HG03457 (cell line): ENCODE results near the gene ABCG8.

ENCODE experiments used
- ATAC-seq: cut with Tn5 transposase; IDR thresholded peaks from one replicate; pipeline ENCODE4 v1.9.1; 2021; ENCODE audit warnings: moderate number of reproducible peaks; ENCODE audit not compliant: unreplicated experiment

Gene ABCG8

DNA sequence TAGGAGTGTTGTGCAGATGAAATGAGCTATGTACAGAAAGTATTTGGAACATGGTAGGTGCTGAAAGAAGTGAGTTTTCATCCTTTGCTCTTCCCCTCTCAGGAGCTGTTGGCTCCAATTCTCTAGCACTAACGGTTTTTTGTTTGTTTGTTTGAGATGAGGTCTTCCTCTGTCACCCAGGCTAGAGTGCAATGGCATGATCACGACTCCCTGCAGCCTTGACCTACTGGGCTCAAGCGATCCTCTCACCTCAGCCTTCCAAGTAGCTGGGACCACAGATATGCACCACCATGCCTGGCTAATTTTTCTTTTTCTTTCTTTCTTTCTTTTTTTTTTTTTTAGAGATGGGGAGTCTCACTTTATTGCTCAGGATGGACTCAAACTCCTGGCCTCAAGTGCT is 12.9 kb upstream of the ABCG8 start:
- no peak for ATAC-seq

- ATAC-seq, result no peak
These were observed 12.2 kb upstream of the ABCG8 start for GRCh38 chr2:43826305-43827250.

DNA sequence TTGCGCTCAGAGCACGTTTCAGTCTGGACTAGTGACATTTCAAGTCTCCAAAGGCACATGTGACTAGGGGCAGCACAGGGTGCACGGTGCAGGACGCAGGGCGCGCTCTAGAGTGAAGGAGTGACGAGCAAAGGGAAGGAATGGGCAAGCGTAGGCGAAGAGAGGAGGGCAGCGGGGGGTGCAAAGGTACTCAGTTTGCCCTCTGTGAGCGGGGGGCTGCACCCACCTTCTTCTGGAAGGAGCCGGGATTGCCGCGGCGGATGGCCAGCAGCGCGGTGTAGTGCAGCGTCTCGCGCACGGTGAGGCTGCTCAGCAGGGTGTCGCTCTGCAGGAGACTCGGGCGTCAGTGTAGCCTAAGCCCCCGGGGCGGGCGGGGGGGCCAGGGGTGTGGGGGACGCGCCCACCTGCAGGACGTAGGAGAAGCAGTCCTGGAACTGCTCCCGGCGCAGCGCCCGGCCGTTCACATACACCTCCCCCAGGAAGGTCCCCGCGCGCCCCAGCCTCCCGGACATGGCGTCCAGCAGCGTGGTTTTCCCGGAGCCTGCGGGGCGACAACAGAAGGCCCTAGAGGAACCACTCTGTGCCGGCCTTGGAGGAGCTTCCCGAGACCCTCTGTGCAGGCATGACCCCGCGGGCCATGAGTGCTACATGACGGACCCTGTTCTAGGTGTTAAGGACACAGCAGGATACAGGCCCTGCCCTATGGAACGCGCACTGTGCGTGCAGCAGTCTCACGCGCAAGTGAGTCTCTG is 7.1 kb upstream of the ABCG8 start:
- ATAC-seq, result no peak

GRCh38 chr2:43832457-43832856 is 6.3 kb upstream of the ABCG8 start:
- ATAC-seq, result no peak

GRCh38 chr2:43837033-43837432 is 1.7 kb upstream of the ABCG8 start:
- no peak for ATAC-seq

DNA sequence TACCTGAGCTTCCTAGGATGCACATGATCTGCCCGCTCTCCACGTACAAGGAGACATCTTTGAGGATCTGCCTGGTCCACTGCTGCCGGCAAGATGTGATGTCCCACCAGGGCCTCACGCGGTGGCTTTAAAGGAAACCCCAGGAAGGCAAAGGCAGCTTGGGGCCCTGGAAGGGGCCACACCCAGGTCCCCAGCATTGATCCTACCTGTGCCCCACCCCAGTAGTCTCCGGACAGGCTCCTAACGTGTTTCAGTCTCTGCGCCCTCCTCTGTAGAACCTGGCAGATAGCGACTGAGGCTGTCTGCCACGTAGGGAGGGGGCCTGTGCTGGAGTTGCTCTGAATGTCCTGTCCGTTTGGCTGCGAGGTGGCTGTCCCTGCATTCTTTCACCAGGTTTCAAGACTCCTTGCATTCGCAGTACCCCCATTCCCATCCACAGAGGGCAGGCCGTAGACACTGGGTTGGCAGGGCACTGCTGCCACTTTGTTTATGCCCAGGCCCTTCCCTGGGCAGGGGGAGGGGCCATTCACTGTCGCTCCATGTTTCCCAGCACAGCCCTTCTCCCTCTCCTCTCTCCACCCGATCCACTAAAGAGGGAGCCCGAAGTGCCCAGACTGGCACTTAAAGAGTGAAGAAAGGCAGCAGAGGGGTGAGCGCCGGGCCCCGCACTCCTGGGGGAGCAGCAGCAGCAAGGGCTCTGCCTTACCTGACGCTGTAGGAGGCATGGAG is 776 bp upstream of the ABCG8 start:
- no peak for ATAC-seq

DNA sequence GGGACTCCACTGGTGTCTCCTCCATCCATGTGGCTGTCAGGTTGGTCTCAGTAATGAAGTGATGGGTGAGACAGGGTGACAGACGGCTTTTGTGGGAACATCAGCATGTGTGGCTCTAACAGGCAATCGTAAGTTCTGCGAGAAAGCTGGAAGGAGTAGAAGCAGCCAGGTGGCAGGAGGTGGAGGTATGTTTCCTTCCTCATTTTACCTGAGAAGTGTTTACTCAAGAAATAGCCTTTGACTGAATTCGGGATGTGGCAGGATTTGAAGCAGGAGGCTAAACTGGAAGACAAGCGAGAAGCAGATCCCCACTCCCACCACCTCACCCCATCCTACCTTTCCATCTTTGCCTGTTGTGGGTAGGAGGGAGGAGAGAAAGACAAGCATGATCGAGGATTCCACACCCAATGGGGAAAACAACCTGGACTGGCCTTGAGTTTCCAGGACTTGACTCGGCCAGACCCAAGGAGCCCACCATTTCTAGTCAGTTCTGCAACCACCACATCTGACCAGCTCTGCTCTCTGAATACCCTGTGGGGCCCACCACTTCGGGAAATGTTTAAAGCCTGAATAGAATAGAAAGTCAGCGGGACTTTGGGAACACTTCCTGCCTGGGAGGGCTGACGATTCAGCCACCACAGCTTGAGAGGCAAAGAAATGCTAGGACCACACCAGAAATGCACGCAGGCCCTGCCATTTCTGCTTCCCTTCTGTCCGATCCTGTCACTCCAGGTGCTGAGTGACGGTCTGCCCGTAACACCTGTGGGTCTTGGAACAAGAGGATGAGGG is 1.2 kb downstream of the ABCG8 start:
- ATAC-seq, result no peak

GRCh38 chr2:43840965-43841364 is 2.2 kb downstream of the ABCG8 start:
- ATAC-seq, result no peak

- no peak for ATAC-seq
These were observed 3.4 kb downstream of the ABCG8 start for GRCh38 chr2:43841949-43842865.

DNA sequence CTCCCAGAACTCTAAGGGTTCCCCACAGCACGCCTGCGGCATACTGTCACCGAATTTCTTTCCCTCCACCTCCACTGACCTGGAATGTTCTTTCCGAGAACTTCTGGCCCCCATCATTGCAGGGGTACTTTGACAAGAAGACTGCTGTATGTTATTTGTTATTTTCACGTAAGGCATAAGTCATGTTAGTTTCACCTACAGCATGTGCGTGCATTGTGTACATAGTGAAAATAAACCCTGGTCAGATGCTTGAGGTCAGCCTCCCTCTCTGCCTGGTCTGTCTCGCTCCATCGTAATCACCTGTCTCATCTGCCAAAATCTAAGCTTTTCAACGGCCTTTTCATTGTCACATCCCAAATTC is 4.1 kb downstream of the ABCG8 start:
- ATAC-seq, result no peak

DNA sequence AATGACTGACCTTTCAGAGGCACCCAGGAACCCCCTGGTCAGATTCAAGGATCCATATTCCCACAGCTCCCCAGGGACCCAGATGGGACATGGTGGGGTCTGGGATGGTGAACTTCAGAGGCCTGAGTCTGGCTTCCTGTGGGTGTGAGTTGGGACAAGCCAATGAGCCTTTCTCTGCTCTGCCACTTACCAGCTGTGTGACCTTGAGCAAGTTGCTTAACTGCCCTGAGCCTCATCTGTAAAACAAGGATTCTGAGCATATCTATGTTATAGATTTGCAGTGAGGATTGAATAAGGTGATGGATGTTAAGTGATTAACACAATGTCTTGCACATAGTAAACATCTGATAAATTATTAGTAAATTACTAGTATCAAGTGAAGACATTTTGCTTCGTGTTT is 6.4 kb downstream of the ABCG8 start:
- no peak for ATAC-seq

- ATAC-seq, result no peak
These were observed 7.5 kb downstream of the ABCG8 start for GRCh38 chr2:43846140-43846793.

DNA sequence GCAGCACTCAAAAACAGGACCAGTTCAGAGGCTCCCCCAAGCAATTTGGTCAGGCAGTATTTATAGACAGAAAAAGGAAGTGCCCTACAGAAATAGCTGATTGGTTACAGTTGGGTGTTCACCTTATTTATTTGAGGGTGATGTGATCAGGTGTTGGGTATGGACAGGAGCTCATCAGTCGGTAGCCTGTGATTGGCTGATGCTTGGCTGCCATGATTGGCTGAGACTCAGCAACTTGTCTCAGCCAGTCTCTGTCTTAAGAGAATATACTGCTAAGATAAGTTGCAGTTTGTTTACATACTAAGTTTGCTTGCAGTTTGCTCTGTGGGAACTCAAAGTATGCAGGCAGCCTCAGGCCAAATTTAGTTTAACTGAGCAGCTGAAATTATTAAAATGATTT is 9.4 kb downstream of the ABCG8 start:
- ATAC-seq, result no peak

- no peak for ATAC-seq
These were observed 12.5 kb downstream of the ABCG8 start for GRCh38 chr2:43851011-43851980.

DNA sequence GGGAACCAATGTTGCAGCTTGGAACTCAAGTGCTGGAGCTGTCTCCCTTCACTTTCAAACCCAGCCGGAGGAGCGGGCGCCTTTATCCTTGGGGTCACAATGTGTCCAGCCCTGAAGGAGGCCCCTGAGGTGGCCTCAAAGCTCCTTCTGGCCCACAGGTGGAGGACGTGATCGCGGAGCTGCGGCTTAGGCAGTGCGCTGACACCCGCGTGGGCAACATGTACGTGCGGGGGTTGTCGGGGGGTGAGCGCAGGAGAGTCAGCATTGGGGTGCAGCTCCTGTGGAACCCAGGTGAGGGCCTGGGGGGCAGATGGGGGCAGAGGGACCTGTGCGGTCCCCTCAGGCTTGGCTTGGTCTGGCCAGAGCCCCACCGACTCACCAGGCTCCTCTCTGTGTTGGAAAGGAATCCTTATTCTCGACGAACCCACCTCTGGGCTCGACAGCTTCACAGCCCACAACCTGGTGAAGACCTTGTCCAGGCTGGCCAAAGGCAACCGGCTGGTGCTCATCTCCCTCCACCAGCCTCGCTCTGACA is 13.5 kb downstream of the ABCG8 start:
- ATAC-seq, result no peak

GRCh38 chr2:43853141-43854081 is 14.6 kb downstream of the ABCG8 start:
- ATAC-seq, result no peak

DNA sequence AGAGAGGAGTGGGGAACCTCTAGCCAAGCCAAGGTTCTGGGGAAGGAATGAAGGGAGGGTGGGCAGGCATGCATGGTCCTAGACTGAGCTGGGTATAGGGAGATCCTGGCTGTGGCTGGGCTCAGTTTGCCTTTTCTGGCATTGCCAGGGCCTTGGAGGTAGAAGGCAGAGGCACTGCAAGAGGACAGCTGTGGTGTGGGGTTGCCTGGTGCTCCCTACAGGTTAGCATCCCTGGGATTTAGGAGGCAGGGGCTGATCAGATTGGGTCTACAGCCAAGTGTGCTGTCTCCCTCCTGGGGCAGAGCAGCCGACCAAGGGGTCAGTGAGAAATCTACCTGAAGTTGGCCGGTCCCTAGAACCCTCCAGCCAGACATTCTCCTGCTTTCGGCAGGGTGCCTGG is 15.9 kb downstream of the ABCG8 start:
- ATAC-seq, result no peak
